ENCODE results near the gene NUP153. TPM values are rescaled to one million over a fixed set of nuclear protein-coding genes. Genes with fewer than 3 reads are reported as not detected.

Gene NUP153
- total RNA-seq, 1 donor from 2014 or later = 104 TPM

DNA sequence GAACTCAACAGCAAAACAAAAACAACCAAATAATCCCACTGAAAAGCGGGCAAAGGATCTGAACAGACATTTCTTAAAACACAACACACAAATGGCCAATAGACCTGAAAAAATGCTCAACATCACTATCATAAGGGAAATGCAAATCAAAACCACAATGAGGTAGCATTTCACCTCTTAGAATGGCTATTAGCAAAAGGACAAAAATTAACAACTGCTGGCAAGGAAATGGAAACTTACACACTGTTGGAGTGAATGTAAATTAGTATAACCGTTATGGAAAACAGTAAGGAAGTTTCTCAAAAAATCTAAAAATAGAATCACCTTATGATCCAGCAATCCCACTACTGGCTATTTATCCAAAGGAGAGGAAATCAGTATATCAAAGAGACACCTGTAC is 85.7 kb downstream of the NUP153 start:
- intact Hi-C loops (cut with micrococcal nuclease) = loop anchor here (5.0 kb wide), 1 partner anchor 41 kb away; no protein-coding TSS in a partner anchor

DNA sequence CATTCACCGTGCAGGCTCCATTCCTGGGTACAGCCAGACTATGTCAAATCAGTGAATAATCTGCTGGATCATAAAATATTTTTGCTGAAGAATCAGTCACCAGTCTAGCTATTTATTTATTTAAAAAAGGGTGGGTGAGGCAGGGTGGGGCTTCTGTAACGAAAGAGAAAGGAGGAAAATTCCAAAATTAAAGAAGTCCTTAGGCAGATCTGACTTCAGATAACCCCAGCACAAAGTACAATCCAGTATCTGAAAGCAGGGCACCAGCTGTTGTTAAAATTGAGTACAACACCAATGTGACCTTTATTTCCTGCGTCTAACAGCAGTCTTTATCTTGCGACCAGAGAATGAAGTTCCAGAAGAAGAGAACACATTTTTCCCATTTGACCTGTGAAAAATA is 90.9 kb downstream of the NUP153 start:
- intact Hi-C loops (cut with micrococcal nuclease) = no loop called here

DNA sequence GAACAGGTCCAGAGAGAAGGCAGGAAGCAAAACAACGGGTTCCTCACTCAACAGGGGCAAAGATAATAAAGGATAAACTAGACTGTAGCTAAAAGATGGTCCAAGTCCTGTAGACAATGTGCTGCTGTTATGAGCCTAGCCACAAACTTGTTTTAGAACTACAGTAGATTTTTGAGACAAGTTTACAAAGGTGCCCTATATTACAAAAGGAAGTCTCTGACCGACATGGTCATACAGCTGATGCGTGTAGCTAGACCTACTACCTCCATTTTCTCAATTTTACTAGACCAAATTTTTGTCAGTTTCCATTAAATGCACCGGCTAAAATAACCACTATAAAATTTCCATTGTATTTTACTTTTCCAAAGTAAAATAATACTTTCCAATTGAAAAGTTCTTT is 94.7 kb downstream of the NUP153 start:
- intact Hi-C loops (cut with micrococcal nuclease) = no loop called here

DNA sequence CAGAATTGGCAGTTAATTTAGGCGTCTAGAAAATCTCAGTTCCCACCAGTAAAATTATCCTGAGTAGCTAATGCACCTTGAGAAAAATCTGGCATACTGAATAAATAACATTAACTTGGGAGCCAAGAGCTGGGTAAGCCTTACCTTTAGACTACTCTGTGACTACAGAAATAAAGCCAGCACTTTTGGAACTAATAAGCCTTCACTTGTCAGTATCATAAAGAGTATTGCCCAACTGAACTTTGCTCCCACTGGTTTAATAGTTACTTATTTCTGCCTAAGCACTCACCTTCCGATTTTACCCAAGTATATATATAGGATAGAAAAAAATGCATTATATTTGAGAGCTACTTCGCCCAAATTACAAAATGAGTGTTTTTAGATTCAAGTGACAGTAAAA is 95.9 kb downstream of the NUP153 start:
- intact Hi-C loops (cut with micrococcal nuclease) = loop anchor here (1.0 kb wide), 1 partner anchor 10 kb away; no protein-coding TSS in a partner anchor

DNA sequence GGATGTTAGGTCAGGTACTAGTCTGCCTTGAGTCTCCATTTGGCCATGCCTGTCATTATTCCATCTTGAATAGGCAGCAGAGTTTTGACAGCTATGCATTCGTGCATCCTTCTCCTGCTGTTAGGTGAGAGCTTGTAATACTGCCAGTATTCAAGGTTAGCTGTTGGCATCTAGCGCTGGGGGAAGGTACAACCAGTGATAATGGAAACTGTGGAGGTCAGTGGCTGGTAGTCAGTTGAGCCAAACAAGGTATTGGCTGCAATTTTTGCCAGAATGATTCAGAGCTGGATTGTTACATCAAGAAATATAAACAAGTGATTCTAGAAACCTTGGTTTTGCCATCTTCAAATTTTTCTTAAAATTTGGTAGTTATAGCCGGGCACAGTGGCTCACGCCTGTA is 100.1 kb downstream of the NUP153 start:
- intact Hi-C loops (cut with micrococcal nuclease) = no loop called here

DNA sequence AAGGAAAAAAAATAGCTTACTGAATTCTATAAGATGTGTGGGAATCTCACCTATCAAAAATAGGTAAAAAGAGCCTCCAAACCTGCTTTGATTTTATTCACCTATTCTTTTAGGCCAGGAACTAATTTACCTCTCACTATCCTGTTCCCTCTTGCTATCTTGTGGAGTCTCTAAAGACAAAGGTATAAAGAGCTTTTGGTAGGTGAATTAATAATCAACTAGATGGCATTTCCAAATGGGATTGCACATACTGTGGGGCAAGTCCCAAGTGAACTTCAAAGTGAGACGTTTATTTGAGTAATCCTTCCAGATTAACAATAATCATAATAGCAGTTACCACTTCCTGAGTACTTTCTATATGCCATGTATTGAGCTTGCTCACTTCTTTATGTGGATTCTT is 103.8 kb downstream of the NUP153 start:
- intact Hi-C loops (cut with micrococcal nuclease) = loop anchor here (5.0 kb wide), 3 partner anchors 659 to 1471 kb away; partner anchors contain the start of gene DEK

DNA sequence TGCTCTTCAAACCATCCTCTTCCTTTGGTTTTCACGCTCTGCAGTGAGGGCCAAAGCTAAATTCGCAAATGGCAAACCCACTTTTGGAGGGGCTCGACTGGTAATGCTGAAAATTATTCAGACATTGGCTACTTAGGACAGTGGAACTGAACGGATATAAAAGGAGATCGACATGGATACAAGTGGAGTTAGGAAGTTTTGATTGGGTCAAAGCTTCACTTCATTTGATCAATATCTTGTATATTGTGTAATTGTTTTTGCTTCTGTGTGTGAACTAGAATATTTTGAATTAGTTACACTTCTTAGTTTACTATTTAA is 105.4 kb downstream of the NUP153 start:
- intact Hi-C loops (cut with micrococcal nuclease) = loop anchor here (1.0 to 5.0 kb wide), 5 partner anchors 9 to 1469 kb away; partner anchors contain the start of gene DEK

DNA sequence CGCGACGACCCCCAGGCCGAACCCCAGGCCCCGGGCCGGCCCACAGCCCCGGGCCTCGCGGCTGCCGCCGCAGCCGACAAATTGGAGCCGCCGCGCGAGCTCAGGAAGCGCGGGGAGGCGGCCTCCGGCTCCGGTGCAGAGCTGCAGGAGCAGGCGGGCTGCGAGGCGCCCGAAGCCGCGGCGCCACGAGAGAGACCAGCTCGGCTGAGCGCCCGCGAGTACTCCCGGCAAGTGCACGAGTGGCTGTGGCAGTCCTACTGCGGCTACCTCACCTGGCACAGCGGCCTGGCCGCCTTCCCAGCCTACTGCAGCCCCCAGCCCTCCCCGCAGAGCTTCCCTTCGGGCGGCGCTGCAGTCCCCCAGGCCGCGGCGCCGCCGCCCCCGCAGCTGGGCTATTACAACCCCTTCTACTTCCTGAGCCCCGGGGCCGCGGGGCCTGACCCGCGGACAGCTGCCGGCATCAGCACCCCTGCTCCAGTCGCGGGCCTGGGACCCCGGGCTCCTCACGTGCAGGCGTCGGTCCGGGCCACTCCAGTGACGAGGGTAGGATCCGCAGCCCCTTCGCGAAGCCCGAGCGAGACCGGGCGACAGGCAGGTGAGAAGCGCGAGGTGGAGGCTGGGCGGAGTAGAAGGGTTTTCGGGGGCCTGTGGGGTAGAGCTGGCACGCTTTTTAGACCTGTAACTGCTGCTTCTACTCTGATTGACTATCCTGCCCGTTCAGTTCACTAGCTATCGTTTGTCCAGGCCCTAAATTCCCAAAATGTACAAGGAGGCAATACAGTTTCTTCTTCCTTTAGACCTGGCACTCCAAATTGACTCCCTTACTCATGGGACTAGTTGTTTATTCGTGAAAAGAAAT is 106.0 kb downstream of the NUP153 start:
- intact Hi-C loops (cut with micrococcal nuclease) = loop anchor here (1.0 to 5.0 kb wide), 10 partner anchors 10 to 1468 kb away; partner anchors contain the start of genes DEK, KDM1B, NUP153 and TPMT

DNA sequence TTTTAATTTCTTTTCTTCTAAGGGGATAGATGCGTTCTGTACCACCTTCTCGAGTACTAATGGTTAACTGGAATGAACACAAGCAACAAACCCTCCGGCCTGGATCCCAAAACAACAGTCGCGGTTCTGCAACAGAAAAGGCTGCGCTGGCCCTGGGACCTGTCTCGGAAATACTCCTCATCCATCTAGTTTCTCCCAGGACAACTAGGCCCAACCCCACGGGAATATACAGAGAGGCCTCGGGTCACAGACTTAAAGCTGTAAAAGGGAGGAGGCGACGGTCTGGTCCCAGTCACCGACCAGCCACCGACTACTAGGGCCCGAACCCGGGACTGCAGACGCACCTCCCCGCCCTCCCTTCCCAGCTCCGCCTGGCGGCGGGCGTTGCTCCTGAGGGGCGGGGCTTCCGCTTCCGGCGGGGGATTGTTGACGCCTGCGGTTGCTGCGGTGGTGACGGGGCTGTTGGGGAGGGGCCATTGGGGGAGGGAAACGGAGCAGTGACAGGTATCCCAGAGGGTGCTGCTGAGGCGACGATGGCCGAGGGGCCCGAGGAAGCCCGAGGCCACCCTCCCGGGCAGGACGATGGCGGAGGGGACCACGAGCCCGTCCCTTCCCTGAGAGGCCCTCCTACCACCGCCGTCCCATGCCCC is 106.7 kb downstream of the NUP153 start, which contains the start of gene FAM8A1:
Gene FAM8A1, plus strand, starts transcription at position 426 of the 650 bp plus-strand sequence. Its CDS starts 108 bp downstream, at position 534.
- intact Hi-C loops (cut with micrococcal nuclease) = loop anchor here (1.0 to 10.0 kb wide), 9 partner anchors 16 to 1468 kb away; partner anchors contain the start of genes DEK, KDM1B, NUP153 and TPMT

DNA sequence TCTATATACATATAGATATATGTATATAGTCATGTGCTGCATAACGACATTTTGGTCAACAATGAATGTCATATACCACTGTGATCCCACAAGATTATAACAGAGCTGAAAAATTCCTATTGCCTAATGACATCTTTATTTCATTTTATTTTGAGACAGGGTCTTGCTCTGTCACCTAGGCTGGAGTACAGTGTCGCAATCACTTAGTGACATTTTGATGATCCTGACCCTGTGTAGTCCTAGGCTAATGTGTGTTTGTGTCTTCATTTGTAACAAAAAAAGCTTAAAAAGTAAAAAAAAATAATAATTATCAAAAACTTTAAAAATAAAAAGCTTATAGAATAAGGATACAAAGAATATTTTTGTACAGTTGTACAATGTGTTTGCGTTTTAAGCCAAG is 110.6 kb downstream of the NUP153 start:
- intact Hi-C loops (cut with micrococcal nuclease) = loop anchor here (10.0 kb wide), 1 partner anchor 1171 kb away; no protein-coding TSS in a partner anchor

DNA sequence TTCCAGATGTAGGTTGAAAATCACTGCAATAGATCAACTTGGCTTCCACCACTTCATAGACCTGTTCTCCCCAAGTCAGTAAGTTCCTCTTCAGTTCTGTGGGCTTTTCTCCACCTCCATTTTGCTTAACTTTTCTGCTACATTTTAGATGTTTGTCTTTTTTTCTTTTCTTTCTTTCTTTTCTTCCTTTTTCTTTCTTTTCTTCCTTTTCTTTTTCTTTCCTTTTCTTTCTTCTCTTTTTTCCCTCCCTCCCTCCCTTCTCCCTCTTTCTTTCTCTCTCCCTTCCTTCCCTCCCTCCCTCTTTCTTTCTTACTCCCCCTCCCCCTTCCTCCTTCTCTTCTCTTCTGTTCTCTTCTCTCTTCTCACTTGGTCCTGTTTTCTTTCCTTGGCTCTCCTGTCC is 113.5 kb downstream of the NUP153 start:
- intact Hi-C loops (cut with micrococcal nuclease) = loop anchor here (10.0 kb wide), 1 partner anchor 1168 kb away; no protein-coding TSS in a partner anchor

DNA sequence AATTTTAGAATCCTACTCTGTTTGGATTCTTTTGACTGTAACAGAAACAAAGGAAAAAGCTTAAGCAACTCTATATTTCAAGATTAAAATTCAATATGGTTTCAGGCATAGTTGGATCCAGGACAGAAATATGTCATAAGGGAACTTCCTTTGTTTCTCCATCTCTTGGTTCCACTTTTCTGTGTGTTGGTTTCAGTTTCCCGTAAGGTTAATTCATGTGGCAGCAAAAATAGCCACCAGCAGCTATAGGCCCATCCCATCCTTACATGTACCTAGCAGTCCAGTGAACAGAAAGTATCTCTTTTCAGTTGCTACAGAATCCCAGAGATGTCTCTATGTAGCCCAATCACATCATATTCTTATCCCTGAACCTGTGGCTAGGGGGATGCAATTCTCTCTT is 115.4 kb downstream of the NUP153 start:
- intact Hi-C loops (cut with micrococcal nuclease) = loop anchor here (10.0 kb wide), 1 partner anchor 1166 kb away; no protein-coding TSS in a partner anchor

DNA sequence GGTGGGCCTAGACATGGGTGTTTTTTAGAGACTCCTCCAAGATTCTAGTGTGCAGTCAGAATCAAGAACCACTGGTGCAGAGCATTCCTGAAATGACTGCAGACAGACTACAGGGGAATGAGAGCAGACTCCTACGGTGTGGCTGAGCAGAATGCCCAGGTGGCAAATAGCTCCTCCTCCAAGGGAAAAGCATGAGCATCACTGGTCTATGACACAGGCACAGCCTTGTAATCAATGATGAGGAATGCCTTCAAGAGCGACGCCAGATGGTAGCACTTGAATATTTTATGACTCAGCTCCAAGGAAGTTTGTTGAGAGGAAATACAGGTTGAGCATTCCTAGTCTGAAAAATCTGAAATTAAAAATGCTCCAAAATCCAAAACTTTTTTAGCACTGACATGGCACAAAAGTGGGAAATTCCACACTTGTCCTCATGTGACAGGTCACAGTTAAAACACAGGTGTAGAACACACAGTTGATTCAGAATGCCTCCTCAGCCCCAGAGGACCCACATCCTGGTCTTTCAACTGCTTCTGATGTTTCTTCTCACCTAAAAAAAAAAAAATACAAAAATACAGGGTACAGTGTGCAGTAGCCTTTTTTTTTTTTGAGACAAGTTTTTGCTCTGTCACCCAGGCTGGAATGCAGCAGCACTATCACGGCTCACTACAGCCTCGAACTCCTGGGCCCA is 117.2 kb downstream of the NUP153 start:
- intact Hi-C loops (cut with micrococcal nuclease) = loop anchor here (10.0 kb wide), 2 partner anchors 915 to 1165 kb away; no protein-coding TSS in a partner anchor

DNA sequence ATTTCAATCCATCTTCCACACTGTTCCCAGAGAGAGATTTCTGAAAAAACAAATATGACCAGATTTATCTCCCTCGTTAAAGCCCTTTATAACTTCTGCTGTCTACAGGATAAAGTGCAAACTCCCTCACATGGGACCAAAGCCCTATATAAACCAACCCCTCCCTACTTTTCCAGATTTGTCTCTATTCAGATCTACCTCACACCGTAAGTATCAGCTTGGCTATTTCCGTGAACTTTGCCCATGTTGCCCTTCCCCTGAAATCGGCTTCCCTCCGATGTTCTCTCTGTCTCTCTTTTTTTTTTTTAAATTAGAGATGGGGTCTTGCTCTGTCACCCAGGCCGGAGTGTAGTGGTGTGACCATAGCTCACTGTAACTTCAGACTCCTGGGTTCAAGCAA is 118.7 kb downstream of the NUP153 start:
- intact Hi-C loops (cut with micrococcal nuclease) = loop anchor here (10.0 kb wide), 1 partner anchor 917 kb away; no protein-coding TSS in a partner anchor

DNA sequence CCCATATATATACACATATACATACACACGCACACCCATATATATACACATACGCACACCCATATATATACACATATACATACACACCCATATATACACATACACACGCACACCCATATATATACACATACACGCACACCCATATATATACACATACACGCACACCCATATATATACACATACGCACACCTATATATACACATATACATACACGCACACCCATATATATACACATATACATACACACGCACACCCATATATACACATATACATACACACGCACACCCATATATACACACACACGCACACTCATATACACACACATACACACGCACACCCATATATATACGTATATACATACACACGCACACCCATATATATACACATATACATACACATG is 120.1 kb downstream of the NUP153 start:
- intact Hi-C loops (cut with micrococcal nuclease) = loop anchor here (10.0 kb wide), 1 partner anchor 918 kb away; no protein-coding TSS in a partner anchor

DNA sequence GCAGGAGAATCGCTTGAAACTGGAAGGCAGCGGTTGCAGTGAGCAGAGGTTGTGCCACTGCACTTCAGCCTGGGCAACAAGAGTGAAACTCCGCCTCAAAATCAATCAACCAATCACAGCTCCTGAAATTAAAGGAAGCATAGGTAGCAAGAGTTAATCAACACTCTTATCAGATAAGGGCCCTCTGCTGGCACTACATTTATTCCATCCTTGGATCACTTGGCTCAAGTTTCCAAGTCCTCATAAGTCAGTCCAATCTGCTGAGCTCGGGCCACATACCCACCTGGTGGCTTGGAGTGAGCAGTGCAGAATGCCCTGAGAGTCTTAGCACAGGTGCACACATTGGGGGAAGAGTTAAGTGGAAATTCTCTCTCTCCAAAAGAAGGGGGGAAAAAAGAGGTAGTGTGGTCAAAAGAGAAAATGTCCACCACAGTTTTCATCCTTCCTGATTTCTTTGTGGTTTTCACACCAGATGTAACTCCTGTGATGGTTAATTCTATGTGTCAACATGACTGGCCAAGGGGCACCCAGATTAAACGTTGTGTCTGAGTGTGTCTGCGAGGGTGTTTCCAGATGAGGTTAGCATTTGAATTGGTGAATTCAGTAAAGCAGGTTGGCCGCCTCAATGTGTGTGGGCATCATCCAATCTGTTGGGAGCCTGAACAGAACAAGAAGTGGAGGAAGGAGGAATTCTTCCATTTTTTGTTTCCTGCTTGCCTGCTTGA is 120.8 kb downstream of the NUP153 start:
- intact Hi-C loops (cut with micrococcal nuclease) = loop anchor here (2.0 to 10.0 kb wide), 2 partner anchors 115 to 919 kb away; no protein-coding TSS in a partner anchor

DNA sequence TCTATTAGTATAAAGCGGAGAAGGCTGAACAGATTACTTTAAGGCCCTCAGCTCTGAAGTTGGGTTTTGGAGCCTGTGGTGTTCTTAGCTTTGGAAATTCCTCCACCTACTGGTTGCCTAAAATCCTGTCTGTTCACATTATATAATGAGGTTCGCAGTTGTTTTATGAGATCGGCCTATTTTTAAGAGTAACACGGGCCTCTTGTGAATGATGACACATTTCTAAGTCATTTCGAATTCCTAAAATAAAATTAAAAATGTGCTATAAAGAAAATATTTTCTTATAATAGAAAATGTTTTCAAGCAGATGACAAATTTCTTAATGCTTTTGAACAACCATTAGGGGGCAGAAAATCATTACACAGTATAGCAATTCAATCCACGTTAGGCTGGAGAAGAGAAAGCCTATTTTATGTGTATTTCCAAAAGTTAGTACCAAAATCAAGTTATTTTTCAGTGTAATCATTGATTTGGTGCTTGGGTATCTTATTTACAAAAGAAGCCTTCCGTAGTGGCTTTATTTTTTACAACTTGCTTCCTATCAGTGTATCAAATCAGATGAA is 122.4 kb downstream of the NUP153 start:
- intact Hi-C loops (cut with micrococcal nuclease) = loop anchor here (1.0 to 10.0 kb wide), 7 partner anchors 16 to 920 kb away; partner anchors contain the start of genes ATXN1 and FAM8A1

DNA sequence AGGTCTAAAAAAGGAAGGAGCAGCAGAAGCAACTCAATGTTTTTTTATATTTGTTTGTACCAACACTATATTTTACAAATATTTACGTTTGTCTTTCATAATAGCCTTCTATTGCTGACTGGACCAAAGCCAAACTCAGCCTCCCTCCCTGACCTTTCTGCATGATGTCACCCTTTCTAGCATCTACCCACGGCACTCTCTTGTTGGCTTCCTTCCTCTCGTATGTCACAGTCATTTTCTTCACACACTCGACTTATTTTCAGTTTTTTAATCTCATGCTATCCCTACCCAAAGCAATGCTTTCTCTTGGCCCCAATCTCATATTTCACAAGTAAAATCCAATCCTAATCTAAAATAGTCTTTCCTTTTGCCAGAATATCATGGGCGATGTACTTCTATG is 122.9 kb downstream of the NUP153 start:
- intact Hi-C loops (cut with micrococcal nuclease) = loop anchor here (1.0 to 10.0 kb wide), 7 partner anchors 16 to 921 kb away; partner anchors contain the start of genes ATXN1 and FAM8A1

DNA sequence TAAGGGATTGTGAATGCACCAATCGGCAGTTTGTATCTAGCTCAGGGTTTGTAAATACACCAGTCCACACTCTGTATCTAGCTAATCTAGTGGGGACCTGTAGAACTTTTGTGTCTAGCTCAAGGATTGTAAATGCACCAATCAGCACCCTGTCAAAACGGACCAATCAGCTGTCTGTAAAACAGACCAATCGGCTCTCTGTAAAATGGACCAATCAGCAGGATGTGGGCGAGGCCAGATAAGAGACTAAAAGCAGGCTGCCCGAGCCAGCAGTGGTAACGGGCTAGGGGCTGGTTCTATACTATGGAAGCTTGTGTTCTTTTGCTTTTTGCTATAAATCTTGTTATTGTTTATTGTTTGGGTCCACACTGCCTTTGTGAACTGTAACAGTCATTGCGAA is 125.4 kb downstream of the NUP153 start:
- intact Hi-C loops (cut with micrococcal nuclease) = loop anchor here (5.0 to 10.0 kb wide), 2 partner anchors 819 to 924 kb away; partner anchors contain the start of gene ATXN1

Data from T-helper 1 cell treated with Interleukin-12 subunit alpha and Interleukin-12 subunit beta and Interleukin-4 antibody, amounts not matched to agents 30 ng/mL and 1 ng/mL, for 36 hours (primary cell).